NCI-H460 (cell line): ENCODE measurements around the gene CPNE1. TPM values are rescaled to one million over a fixed set of nuclear protein-coding genes. Genes with fewer than 3 reads are reported as not detected.
A peak's percentile ranks its signal among the peaks of the same experiment; 100 is the strongest.
"Not testable (repeated sequence)": the region's sequence is repeated elsewhere in the genome, so short reads cannot be mapped to it uniquely, and the experiment has no call there.

Experiments
- DNase-seq: peaks from one replicate; pipeline ENCODE4 v3.0.0-alpha.2; 2016; ENCODE audit warnings: low read depth; ENCODE audit errors: extremely low read depth
- polyA plus RNA-seq: library from polyadenylated mRNA; depleted of rRNA; stranded (reverse); fragments of >200 nt; gene quantifications from 2 replicates; pipeline ENCODE4 v1.2.3, GENCODE V29; 2014; cell fraction: nucleus; rRNA removed
- total RNA-seq: library from RNA; depleted of rRNA; stranded (reverse); fragments of >200 nt; shearing (Covaris generic); gene quantifications from 2 replicates; pipeline ENCODE4 v1.2.3, GENCODE V29; 2014; rRNA removed

The CPNE1 gene
- total RNA-seq = 92.2 and 109 TPM in 2 replicates
- polyA plus RNA-seq = 123 and 180 TPM in 2 replicates

DNA sequence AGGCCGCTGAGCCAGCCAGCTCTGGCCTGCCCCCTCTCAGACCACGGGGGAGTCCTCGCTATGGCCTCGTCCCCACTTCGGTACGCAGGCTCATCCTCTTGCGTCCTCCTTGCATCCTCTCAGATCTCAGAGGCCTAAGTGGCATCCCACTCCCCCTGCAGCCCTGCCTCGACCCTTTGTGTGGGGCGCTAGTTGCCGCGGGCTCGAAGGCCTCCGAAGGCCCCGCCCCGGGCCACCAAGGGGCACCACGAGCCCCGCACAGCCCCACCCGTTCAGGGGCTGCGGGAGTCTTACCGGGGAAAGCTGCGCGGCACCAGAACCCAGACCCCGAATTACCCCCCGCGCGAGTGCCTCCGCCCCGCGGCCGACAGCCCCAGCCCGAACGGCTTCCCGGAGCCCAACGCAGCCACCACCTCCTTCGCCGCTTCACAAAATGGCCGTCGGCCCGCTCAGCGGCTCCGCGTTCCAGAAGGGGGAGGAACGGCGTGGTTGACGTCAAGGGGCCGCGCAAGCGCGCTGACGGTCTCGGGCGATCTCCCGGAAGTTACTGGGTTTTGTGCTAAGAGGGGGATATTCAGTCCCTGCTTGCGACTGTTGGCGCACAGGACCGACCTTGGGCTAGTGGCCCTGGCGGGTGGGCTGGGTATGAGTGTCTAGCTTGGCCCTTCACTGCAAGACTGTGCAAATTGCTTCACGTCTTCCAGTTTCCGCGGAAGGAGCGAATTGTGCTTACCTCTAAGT, at the start of gene CPNE1, which contains the start of gene RBM12:
CPNE1 (minus strand) TSS at position 435 of the 741 bp plus-strand sequence. CDS start 31,977 bp downstream, outside the sequence.
RBM12 (minus strand) TSS at position 435 of the 741 bp plus-strand sequence. CDS start 9,578 bp downstream, outside the sequence.
- DNase-seq = peak; percentile 87

GRCh38 chr20:35714127-35714526, 49.4 kb upstream of the CPNE1 start:
- no peak for DNase-seq

GRCh38 chr20:35713120-35713519, 48.4 kb upstream of the CPNE1 start:
- DNase-seq = not testable (repeated sequence)

GRCh38 chr20:35711588-35712209, 47.0 kb upstream of the CPNE1 start:
- no peak for DNase-seq

DNA sequence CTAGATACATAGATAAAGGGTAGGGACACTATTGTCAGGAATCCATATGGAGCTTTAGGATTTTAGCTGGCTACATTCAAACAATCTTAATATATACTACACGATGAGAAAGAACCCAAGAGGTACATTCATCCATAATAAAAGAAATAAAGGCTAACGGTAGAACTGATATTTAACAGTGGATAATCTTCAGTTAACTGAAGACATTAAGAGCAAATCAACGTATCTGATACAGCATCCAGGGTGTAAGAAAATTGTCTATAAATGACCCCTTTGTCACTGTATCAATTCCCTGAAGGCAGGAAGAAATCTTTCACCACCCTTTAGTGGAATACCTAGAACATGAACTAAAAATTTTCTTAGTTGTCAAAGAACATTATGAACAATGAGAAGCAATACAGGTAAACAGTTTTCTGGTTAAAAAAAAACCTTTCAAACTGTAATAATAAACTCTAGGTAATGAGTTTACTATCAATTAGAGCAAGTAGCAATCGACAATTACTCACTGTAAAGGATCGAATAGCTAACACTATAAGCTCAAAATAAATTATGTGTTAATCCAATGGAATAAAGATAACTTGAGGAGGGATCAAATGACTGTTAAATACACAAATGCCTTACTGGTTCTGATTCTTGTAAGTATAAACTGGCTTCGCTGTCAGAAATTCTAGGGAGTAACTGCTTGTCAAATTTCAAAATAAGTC, 46.3 kb upstream of the CPNE1 start:
- DNase-seq = no peak

- DNase-seq = no peak
Observed at GRCh38 chr20:35710039-35710438, 45.3 kb upstream of the CPNE1 start.

GRCh38 chr20:35709259-35709658, 44.6 kb upstream of the CPNE1 start:
- no peak for DNase-seq

DNA sequence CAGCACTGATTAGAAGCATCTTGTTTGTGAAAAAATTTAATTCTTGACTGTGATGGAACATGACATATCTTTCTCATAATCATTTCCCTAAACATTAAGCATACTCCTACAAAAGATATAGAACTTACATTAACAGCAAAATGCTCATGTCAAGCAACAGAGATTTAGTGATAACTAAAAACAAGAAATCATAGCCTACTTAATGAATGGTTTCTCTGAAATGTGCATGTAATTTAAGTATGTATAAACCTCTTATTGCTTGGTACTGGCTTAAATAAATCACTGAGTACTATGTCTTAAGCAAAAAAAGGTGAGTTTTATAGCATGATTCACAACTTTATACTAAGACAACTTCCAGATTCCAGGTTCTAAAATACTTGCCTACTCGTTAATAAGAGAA, 43.8 kb upstream of the CPNE1 start:
- DNase-seq = no peak

- DNase-seq = not testable (repeated sequence)
Observed at GRCh38 chr20:35706591-35707529, 42.2 kb upstream of the CPNE1 start.

- not testable (repeated sequence) for DNase-seq
Observed at GRCh38 chr20:35705894-35706293, 41.2 kb upstream of the CPNE1 start.

DNA sequence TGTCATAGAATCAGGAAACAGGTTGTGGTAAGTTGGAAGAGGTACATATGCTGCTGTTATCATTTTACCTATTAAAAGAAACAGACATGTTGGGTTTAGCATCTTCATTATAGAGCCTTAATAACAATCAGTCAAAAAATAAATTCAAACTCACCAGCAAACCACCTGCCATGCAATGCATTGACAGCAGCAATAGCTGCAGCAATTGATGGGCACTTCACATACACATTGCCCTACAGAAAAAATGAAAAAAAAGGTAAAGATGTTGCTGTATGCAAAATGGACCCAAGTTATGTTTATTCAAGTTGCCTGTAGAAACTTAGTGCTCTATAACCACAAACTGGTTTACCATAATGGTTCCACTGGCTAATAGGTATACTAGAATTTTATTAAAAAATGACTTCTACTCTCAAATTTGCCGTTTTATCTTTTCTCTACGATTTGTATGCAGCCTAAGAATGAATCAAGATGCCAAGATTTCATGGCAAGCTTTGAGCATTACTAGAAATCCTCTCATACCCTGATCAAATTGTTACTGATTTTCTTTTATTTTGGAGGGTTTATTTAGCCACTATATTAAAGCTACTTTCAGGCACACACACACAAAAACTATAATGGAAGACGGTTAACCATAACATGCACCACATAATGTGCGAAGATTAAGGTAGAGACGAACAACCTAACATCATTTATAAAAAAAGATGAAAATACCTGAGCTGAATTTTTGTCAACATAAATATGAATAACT, 40.0 kb upstream of the CPNE1 start:
- DNase-seq = no peak

DNA sequence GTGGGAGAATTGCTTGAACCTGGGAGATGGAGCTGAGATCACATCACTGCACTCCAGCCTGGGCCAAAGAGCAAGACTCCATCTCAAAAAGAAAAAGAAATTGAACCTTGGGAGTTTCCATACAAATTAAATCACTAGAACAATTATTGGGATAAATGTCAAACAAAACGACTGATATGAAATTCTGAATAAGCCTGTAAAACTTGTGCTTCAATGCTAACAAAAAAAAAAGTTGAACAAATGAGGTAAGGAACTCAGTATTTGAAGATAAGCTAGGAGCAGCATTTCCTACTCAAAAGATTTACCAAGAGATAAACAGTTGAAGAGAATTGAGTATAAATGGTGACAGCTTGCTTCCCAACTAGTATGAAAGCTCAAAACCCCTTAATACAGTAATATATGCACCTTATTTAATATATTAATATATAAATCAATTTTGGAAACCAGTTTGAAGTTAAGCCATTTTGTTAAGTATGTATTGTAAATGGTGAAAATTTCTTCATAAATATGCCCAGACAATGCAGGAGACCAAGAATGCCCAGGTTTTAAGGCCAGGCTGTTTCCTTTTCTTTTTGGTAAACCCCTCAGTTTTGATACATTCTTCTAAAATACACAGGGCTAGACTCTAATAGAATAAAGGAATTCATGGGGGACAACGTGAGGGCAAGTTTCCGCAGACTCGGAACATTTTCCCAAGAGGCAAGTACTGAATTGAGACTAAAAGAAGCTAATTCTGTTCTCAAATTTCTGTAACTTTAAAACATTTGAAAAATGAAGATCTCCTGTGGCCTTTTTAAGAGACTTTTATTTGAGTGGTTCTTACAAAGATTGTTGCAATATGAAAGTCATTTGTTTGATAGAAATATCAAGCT, 38.4 kb upstream of the CPNE1 start:
- DNase-seq = no peak

DNA sequence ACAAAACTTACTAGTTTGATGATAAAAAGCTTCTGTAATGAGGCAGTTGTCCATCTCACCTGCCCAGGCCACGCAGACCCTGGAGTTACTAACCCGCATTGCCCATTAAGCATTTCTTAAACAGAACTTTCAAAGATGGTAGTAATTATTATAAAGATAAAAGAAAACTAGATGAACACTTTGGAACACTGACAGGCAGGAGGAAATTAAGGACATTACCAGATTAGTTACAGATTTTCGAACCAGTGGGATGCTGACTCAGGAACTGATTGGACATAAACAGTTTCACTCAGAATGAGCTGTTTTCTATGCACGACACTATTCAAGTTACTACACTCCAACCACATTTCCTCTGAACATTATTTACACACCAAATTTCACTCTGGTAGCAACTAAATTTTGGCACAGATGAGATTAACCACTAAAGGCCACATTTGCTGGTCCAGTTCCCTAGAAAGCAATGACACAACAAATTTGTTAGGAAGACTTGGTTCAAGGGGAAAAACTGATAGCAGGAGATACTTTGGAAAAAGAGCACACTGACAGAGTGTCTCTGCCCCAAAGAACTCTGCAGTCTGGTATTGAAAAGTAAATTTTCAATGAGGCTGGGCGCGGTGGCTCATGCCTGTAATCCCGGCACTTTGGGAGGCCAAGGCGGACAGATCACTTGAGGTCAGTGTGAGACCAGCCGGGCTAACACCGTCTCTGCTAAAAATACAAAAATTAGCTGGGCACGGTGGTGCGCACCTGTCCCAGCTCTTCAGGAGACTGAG, 37.5 kb upstream of the CPNE1 start:
- DNase-seq = no peak

DNA sequence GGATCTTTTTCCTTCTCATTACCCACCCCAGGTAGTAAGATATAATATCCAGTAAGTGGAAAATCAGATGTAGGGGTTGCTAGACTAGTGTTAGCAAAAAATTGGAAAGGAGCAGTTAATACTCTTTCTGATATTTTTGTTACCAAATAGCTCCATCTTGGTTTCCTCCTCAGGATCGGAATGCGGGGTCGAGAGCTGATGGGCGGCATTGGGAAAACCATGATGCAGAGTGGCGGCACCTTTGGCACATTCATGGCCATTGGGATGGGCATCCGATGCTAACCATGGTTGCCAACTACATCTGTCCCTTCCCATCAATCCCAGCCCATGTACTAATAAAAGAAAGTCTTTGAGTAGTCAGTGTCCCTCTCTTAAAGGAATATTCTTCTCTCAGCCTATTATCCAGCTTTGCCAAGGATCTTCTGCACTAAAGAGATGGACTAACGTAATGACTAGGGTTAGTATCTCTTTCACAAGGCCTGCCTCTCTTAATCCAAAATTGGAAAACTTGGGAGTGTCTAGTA, 36.0 kb upstream of the CPNE1 start:
- no peak for DNase-seq

DNA sequence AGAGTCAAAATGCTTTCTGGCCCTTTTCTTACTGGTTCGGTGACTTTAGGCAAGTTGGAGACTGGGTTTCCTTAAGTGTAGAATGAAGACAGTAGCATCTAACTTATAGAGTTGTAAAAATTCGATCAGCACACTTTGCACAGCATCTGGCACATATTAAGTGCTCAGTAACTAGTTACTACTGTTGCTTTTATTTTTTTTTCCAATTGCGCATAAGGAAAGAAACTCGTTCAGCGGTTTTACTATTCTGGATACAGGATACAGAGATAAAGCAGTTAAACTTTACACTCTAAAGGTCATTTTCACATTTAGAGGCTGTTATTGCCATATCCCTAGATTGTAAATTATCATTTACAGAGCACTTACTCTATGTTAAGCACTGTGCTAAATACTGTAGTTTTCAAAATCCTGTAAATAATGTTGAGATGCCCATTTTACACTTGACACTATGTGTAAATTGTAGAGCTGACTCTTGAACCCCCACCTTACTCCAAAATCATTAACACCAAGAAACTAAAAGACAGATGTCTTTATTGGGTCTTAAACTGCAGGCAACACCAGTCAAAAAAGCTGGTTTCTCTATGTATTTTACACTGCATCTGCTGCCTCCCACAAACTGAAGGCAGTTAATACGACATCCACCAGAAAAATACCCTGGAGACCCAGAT, 35.4 kb upstream of the CPNE1 start:
- DNase-seq = no peak

DNA sequence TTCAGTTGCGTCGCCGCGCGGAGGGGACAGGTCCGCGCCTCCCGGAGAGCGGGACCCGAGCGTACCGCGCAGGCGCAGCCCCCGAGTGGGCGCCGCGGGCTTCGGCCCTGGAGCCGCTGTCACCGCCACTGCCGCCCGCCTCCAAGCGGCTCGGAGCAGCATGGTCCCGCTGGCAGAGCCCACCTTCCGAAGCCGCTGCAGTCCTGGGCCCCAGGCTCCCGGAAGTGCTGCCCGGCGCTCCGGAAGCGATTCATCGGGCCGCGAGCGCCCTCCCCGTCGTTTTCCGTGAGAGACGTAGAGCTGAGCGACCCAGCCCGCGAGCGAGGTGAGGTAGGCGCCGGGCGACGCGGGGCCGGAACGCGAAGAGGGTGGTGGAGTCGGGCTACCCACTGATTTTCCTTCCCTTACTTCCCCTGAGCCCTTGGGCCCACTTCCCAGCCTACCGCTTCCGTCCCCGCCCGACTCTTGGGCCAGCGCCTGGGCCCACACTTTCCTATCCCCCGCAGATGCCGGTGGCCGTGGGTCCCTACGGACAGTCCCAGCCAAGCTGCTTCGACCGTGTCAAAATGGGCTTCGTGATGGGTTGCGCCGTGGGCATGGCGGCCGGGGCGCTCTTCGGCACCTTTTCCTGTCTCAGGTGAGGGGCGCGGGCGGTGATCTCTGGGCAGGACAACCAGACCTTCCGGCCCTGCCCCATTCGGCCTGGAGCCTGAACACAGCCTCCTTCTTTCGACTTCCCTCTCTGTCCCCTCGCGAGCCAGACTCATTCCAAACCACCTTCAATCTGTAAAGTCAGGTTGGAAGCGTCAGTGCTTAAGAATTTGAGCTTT, 34.6 kb upstream of the CPNE1 start, which contains the start of the genes NFS1 and ROMO1:
NFS1 (minus strand) TSS at position 226 of the 830 bp plus-strand sequence; CDS start at position 162, 64 bp downstream.
ROMO1 (plus strand) TSS at position 279 of the 830 bp plus-strand sequence; CDS start at position 507, 228 bp downstream.
- DNase-seq = peak; percentile 79
